Measurements from ENCODE around the gene FKBP14.

FKBP14 gene

DNA sequence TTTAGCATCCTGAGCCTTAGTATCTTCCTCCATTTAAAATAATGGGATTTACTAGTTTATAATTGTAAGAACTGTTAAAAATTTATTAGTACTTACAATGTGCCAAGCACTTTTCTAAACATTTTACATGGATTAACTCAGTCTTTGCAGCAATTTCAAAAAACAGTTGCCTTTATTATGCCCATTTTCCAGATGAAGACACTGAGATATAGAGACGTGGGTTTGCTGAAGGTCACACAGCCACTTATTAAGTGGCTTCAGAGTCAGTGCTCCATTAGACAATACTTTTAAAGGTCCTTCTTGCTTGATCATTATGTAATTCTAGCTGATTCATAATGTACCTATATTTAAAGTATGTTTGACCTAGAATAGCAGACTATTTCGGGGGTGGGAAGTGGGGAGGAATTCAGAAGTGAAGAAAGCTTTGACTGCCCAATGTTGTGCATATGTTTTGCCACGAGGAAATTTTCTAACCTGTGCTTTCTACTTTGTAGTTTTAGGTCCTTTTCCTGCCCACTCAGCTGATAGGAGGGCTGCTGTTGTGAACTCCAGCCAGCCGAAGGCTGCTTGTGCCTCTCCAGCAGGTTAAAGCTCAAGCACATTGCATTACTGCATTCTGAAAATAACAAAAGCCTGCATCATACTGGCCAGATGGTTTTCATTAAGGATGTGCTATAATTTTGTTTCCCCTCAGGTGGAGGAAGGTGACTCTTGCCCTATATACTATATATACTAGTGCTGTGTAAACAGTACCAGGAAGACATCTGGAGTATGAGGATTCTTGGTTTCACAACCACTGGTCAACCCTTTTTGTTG lies 6.0 kb upstream of the FKBP14 start:
- peak; percentile 96 for DNase-seq

DNA sequence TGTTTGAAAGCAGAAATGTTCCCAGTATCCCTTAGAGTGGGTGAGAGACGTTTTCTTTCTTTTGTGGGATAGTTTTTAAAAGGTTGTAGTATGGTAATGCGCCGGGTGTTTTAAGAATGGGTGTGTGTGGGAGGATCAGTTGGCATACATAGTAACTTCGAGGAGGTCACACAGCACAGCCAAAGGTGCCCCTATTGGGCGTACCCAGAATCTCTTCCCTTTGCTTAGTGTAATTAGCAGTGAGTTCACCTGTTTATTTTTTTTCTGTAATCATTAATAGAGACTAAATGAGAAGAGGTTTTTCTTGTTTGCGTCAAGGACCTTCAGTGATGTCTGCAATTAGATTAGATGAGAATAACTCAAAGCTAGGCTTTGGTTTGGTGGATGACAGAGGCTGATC lies 3.2 kb upstream of the FKBP14 start:
- DNase-seq = peak; percentile 19

GRCh38 chr7:30028749-30029635 lies 2.5 kb upstream of the FKBP14 start:
- DNase-seq = peak; percentile 59

DNA sequence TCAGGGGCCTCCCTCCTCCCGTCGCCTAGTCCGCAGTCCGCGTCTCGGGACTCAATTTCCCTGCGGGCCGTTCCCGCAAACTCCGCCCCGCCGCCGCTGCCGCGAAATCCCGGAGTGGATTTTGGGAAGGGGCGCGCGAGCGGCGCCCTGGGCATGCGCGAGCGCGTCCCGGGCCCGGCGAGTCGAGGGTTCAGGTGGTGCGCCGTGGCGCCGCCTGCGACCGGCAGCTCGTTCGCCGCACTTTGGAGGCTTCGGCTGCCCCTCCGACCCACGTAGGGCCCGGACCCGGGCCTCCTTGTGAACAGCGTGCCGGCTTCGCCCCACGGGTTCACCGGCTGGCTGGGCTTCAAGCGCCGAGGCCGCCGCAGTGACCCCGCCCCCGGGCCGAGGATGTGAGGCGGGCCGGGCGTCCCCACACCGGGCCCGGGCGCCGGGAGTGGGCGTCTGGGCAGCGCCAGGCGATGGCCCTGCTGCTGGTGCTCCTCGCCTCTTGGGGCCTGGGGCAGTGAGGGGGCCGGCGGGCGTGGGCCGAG lies 1.8 kb upstream of the FKBP14 start, which contains the start of gene PLEKHA8:
PLEKHA8 (plus strand) TSS at position 197 of the 533 bp plus-strand sequence. CDS start 351 bp downstream, outside the sequence.
- DNase-seq = peak; percentile 94

DNA sequence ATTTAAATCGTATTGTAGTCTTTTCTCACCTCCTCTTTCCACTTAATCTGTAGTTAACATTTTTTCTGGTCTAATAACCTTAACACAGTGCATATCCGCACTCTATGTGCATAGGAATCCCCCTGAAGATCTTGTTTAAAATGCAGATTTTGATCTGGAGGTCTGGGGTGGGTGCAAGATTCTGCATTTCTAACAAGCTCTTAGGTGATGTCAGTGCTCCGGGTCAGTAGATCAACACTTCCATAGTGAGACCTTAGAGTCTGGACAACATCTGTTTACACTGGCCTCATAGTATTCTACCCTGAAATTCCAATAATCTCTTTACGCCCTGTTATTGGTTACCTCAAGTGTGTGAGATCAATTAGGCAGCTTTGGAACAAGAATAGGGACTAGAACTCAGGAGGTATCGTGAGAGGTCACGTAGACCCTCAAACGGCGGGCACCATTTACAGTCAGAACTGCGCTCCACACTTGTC lies 1.3 kb upstream of the FKBP14 start:
- no peak for DNase-seq

GRCh38 chr7:30027065-30027456 lies 559 bp upstream of the FKBP14 start:
- peak; percentile 64 for DNase-seq

GRCh38 chr7:30023524-30023923 lies 3.0 kb downstream of the FKBP14 start:
- DNase-seq = no peak

- no peak for DNase-seq
These were observed 3.5 kb downstream of the FKBP14 start for GRCh38 chr7:30022991-30023390.

DNA sequence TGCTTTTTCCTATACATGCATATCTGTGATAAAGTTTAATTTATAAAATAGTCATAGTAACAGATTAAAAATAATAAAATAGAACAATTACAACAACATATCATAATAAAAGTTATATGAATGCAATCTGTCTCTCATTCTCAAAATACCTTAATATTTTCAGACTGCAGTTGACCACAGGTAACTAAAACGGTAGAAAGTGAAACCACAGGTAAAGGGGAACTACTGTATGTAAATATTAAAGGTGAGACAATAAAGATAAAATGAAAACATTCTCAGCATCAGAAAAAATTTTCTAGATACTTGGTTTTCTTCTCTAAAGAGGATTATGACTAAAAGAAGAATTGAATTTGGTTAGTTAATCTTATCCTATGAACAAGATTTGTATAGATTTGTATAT lies 6.0 kb downstream of the FKBP14 start:
- DNase-seq = no peak

DNA sequence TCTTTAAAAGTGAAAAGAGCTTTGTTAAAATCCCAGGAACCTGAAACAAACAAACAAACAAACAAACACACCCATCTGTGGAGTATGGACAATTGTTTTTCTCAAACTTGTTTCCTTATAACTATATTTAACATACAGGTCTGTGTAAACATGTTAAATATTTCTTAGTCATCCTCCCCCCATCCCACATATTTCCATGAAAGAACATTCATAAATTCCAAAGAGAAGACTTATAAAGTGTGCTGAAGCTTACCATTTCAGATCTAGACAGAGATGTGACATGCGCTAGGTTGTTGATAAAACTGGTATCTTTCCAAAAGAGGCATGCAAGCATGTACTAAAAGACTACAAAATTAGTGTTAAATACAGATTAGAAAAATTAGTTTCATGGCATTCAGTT lies 6.5 kb downstream of the FKBP14 start:
- no peak for DNase-seq

DNA sequence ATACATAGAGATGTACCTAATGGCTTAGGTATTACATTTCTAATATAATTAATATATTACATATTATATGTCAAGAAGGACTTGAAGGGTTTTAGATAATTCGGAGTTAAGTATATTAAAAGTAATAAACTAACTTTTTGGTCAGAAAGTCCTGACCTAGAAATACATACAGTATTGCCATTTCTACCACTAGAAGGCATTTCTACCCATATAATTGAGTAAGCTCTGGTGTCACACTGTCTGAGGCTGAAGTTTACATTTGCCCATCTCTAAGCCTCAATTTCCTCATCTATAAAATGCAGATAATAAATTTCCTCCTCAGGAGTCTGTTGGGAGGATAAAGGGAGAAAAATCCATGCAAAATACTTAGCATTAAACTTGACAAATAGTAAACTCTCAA lies 7.1 kb downstream of the FKBP14 start:
- no peak for DNase-seq

DNA sequence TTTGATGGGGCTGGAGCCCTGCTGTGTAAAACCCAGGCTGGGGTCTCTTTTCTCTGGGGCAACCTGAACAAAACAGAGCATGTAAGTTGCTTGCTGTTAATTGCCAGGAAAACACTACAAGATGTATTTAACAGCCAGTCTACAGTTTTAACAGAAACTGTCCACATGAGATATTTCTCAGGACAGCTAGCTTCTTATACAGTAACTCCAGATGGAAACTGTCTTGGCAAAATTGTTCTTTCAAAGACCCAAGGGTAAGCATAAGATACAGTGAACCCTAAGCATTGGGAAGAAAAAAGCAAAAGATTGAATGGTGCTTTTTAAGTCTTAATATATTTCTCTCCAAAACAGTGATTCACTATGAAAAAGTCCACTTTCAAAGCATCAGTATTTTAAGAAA lies 8.1 kb downstream of the FKBP14 start:
- no peak for DNase-seq

DNA sequence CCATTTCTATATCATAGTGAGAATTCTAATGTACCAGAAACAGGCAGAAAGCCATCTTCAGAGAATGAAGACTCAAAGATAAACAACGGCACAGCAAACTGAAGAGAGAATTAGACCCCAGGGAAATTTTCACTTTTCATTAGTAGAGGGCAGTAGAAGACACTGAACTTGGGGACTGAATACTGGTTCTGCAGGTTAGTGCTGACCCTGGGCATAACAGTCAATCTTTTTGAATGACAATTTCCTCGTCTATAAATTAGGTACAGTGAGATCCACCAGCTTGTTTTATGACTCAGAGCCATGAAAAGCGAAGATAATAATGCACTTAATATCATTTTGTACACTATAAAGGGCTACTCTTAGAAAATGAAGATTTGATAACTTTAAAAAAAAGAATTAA lies 13.7 kb downstream of the FKBP14 start:
- no peak for DNase-seq

DNA sequence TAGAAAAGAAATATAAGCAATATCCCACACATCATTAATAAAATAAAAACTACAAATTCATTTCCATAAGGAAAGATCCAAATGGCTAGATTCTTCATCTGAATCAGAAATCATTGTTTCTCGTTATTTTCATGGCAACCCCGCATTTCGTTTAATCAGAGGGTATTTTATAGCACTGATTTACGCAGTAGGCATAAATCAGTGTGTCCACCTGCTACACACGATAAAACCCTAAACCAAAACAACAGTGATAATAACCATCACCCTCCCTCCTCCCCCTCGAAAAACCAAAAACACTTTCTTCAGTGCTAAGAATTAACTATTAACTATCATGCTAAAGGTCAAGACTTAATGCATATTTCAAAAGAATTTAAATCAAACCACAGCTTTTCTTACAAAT lies 16.5 kb downstream of the FKBP14 start:
- no peak for DNase-seq

DNA sequence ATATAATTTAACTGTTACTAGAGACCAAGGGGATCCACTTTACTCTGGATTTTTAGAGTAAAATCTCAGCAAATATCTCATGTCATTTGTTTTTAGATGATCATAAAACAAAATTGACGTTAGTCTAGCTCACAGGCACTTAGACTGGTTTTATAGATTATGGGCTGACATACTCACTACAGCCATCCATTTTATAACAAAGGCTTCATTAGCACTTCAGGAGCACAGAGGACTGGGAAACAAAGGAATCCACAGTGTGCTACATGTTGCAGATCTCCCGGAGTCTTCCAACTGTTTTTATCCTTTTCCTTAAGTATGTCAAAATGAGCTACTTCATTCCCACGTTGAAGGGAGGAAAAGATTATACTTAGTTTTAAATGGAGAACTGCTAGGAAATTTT lies 21.0 kb downstream of the FKBP14 start:
- peak; percentile 31 for DNase-seq

DNA sequence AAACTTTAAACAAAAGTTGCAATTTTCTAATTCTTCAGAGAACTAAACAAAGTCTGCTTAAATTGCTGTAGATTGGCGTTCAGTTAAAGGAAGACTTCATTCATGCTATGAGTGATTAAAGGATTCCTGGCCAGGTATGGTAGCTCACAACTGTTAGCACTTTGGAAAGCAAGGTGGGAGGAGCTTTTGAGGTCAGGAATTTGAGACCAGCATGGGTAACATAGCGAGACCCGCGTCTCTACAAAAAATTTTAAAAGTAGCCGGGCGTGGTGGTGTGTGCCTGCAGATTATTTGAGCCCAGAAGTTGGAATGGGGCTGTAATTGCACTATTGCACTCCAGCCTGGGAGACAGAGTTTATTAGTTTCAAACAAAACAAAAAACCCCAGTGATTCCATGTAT lies 23.4 kb downstream of the FKBP14 start:
- no peak for DNase-seq

- peak; percentile 94 for DNase-seq
These were observed 24.5 kb downstream of the FKBP14 start for GRCh38 chr7:30001998-30002397.

- DNase-seq = no peak
These were observed 28.0 kb downstream of the FKBP14 start for GRCh38 chr7:29998489-29998888.

GRCh38 chr7:29996321-29996720 lies 30.2 kb downstream of the FKBP14 start:
- no peak for DNase-seq

DNA sequence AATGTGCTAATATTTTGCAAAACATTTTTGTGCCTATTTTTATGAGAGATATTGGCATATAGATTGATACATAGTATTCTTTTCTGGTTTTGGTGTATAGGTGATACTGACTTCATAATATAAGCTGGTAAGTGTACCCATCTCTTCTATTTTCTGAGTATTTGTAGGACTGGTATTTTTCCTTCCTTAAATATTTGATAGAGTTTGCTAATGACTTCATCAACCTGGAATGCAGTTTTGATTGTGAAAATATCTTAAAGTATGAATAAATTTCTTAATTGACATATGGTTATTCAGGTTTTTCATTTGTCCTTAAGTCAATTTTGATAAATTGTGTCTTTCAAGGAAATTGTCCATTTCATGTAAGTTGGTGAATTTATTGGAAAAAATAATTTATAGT lies 30.9 kb downstream of the FKBP14 start:
- DNase-seq = no peak

GRCh38 chr7:29993140-29993539 lies 33.4 kb downstream of the FKBP14 start:
- no peak for DNase-seq

DNA sequence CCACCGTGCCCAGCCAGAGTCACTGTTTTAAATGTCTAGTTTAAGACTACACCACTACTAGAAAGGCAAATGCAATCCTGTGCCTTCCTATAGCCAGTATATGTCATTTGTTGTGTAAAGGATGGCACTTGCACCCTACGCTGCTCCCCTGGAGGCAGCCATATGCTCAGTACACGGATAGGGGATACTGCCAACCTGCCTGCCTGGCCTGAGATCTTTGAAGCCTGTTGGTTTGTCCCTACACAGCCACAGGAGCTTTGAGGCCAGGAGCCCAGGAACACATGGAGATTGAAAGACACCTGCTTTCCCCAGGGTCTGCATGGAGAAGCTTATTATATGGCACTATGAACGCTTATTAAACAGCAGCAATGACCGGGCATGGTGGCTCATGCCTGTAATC lies 34.6 kb downstream of the FKBP14 start:
- no peak for DNase-seq

DNA sequence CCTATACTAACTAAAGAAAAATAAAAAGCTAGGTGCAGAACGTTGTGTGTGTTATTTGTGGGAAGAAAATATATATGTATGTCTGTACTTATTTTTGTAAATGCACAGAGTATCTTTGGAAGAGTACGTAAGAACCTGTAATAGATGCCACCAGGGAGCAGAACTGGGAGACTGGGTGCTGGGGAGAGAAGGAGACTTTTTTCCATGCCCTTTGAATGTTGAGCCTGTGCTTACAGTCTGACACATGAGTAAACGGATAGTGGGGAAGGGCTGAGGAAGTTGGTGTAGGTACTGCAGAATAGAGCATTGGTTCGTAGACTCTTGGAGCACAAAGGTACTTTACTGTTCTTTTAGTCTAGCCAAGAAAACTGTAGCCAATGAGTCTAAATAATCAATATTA lies 35.6 kb downstream of the FKBP14 start:
- DNase-seq = no peak

Data from NCI-H69 (cell line).